ENCODE measurements around the gene PPFIA4. TPM values are rescaled to one million over a fixed set of nuclear protein-coding genes. Genes with fewer than 3 reads are reported as not detected.

Gene PPFIA4
- total and polyA plus RNA-seq, 12 donors, result 8.1 to 60.6 (median 29.9) TPM

DNA sequence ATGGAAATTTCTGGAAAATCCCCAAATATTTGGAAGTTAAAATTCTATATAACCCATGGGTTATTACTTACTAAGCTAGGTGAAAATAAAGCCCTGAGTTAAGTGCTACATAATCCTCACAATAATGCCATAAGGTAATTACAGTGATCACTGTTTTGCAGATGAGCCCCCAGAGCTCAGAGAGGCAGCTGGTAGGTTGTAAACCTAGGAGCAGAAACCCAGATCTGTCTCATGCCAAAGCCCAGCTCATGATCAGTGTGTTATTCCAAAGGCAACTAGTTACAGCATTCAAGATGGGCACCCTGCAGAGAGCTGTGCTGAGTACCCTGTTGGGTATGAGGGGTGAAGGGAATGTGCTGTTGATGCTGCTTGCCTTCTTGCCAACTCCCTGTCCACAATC is 70.3 kb downstream of the PPFIA4 start:
- TF ChIP-seq CTCF (IDR thresholded peaks at IDR 0.05), result no peak
- Histone ChIP-seq H3K4me3 (no peak overlapping the region), H3K36me3 (no peaks in the 10 kb centered on the region), H3K27ac (no peak overlapping the region), H3K27me3 (peaks cover 0 to 4% (median 0%) of the 10 kb centered on the region in 7 donors), H3K9me3 (peaks cover 0 to 21% (median 13%) of the 10 kb centered on the region in 11 donors), H3K4me1 (no peaks in the 10 kb centered on the region)
- DNase-seq, result no peak
- intact Hi-C loops (cut with DNase I), result loop anchor here in 1 of 10 donors (1.0 kb wide), 1 partner anchor 46 kb away; no protein-coding TSS in a partner anchor
- ATAC-seq, result no peak

DNA sequence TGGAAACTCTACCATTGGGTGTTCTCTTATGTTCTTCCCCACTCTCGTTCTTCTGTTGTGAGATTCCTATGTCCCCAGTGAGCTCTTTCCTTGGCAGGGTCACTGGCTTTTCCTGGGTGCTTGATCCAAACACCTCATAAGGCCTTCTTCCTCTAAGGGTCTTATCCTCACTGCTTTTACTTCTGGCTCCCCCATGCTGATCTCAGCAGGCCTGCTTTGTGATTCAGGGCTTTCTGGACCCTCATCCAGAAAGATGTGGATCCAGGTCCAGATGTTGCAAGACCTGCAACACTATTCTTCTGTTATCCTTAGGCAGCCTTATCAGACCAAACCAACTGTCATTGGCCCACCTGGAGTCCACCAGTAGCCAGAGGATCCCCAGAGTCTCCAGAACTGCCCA is 70.7 kb downstream of the PPFIA4 start:
- 84 to 100% methylated on average over 1 of the region's 1 CpG for WGBS, 2 donors
- intact Hi-C loops (cut with DNase I), result no loop called here
- no peak for ATAC-seq

DNA sequence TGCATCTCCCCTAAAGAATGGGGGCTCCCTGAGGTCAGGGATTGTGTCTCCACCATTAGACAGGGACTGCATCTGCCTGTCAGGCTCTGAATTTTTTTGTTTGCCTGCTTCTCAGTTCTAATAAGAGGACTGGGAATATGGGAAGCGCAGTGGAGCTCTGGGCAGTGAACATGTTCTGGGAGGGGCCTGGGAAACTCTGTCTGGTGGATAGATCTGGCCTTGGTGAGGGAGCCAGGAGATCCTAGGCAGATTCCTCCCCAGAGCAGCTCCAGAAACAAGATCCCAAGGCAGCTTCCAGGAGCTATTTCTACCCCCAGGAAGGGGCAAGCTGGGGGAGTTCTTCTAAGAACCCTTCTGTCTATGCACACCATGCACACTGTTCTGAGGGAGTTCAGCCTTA is 72.2 kb downstream of the PPFIA4 start:
- DNase-seq (no peak), ATAC-seq (no peak)
- TF ChIP-seq CTCF (IDR thresholded peaks at IDR 0.05), result no peak
- intact Hi-C loops (cut with DNase I), result no loop called here
- H3K4me1 ChIP-seq, result peaks cover 0 to 4% (median 0%) of the 10 kb centered on the region in 9 donors
- H3K4me3 ChIP-seq, result no peak overlapping the region
- H3K27ac ChIP-seq, result no peak overlapping the region
- H3K27me3 ChIP-seq, result no peaks in the 10 kb centered on the region
- H3K9me3 ChIP-seq, result peaks cover 0 to 21% (median 13%) of the 10 kb centered on the region in 11 donors
- H3K36me3 ChIP-seq, result no peaks in the 10 kb centered on the region
- WGBS, 2 donors, result 65 to 67% methylated on average over 1 of the region's 1 CpG

More for the DNA sequence above, 70.7 kb downstream of the PPFIA4 start:
- H3K4me1 ChIP-seq, result no peaks in the 10 kb centered on the region
- H3K27me3 ChIP-seq, result peaks cover 0 to 4% (median 0%) of the 10 kb centered on the region in 7 donors
- DNase-seq, result no peak
- peaks cover 0 to 21% (median 13%) of the 10 kb centered on the region in 11 donors for H3K9me3 ChIP-seq
- no peak for TF ChIP-seq CTCF (IDR thresholded peaks at IDR 0.05)
- no peaks in the 10 kb centered on the region for H3K36me3 ChIP-seq
- H3K27ac ChIP-seq, result no peak overlapping the region
- no peak overlapping the region for H3K4me3 ChIP-seq

DNA sequence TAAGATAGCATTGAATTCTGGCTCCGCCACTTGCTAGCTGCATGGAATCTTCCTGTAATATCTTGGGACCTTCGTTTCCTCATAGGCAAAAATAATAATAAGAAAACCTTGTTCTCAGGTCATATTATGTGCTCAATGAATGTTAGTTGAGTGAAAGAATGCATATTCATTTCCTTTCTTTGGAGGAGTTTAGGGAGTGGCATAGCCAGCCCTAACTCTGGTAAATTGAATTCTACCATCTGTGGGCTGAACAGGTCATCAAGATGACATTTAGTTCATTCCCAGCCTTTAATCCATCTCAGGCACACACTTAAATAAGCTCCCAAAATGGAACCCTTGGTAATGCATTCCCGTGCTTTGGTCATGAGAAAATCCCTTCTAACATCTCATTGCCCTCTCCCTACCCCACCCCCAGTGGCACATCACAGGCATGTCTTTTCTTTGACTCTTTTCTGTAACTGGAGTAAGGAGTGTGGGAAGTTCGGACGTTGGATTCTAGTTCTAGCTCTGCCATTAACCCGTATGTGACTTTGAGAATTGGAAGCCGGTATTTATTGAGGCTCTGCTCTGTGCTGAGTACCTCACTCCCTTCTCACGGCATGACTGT is 72.7 kb downstream of the PPFIA4 start:
- no peak for DNase-seq
- 84 to 85% methylated on average over 8 of the region's 8 CpGs for WGBS, 2 donors
- intact Hi-C loops (cut with DNase I), result no loop called here
- no peak overlapping the region for H3K4me3 ChIP-seq
- peaks cover 0 to 4% (median 0%) of the 10 kb centered on the region in 9 donors for H3K4me1 ChIP-seq
- H3K36me3 ChIP-seq, result no peaks in the 10 kb centered on the region
- ATAC-seq, result no peak
- H3K27me3 ChIP-seq, result no peaks in the 10 kb centered on the region
- no peak overlapping the region for H3K27ac ChIP-seq
- H3K9me3 ChIP-seq, result peaks cover 0 to 20% (median 13%) of the 10 kb centered on the region in 11 donors
- TF ChIP-seq CTCF (IDR thresholded peaks at IDR 0.05), result no peak
